Gastrocnemius medialis (tissue), 4 donors: ENCODE data around the gene TENT5A.

Source experiments
- CTCF ChIP-seq, 5 experiments: fragments of 450-650 bp in 3 of 5; fragments of 200-600 bp in 2 of 5; sonication (generic) in 2 of 5; IDR thresholded peaks in 4 of 5; conservative IDR thresholded peaks in 1 of 5; 1 replicate in 4 of 5; 2 replicates in 1 of 5; pipeline ENCODE4 v1.5.1; 2016 to 2019; ENCODE audit warnings: antibody characterized with exemption in 5 of 5, mild to moderate bottlenecking in 3 of 5, moderate library complexity in 3 of 5
- POLR2A ChIP-seq, 2 donors: fragments of 450-650 bp; IDR thresholded peaks; one replicate each; pipeline ENCODE4 v1.6.1; 2017; ENCODE audit warnings: antibody characterized with exemption in 2 of 2, mild to moderate bottlenecking in 2 of 2, moderate library complexity in 2 of 2

- TF ChIP-seq POLR2A (IDR thresholded peaks at IDR 0.05) (no peak), CTCF (IDR thresholded peaks at IDR 0.05 in 4 of 5, conservative IDR thresholded peaks at IDR 0.05 in 1 of 5) (no peak)
These were observed 9.7 kb upstream of the TENT5A start for GRCh38 chr6:81762132-81762531.
